HG02642 (cell line): ENCODE data around the gene VSTM4.

ENCODE experiments used
- ATAC-seq: cut with Tn5 transposase; IDR thresholded peaks from one replicate; pipeline ENCODE4 v1.9.1; 2021; ENCODE audit warnings: mild to moderate bottlenecking; ENCODE audit not compliant: unreplicated experiment, poor library complexity

The VSTM4 gene

GRCh38 chr10:49099046-49099445 is 16.3 kb downstream of the VSTM4 start:
- ATAC-seq = no peak

DNA sequence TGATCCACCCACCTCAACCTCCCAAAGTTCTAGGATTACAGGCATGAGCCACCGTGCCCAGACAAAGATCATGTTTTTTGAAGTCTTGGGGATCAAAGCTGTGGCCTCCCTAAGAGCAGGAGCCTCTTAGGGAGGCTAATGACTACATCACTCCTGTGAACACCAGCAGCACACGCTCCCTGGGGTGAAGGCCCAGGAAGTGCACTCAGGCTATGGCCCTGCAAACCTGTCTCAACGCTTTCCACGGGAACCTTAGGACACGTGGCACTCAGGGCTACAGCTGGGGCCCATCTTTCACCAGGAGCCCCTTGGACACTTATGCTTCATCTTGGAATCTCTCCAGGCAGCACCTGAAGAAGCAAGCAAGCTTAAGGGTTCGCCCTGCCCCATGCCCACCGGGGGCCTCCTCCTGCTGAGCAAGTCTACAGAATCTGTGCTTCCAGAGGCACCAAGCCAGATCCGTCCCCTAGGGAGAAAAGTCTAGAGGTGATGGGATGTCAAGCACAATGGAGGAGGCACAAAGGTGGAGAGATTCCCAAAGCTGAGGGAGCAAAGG is 18.4 kb downstream of the VSTM4 start:
- no peak for ATAC-seq

DNA sequence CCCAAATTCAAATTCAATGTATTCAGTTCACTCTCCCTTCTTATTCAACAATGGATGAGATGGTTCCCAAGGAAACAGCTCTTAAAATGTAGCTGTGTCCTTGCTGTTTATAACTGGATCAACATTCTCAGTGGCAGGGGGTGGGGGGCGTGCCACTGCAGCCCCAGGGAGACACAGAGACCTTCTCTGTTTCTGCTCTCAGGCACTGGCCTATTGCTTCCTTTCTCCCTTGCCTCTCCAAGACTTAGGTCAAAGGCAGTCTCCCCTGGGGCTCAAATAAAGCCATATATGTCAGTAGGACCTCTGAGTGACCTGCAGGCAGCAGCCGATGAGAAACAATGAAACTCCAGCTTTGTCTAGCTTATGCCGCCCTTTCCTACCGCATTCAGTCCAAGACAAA is 20.7 kb downstream of the VSTM4 start:
- no peak for ATAC-seq

- ATAC-seq = no peak
Observed at GRCh38 chr10:49093922-49094321, 21.4 kb downstream of the VSTM4 start.

- no peak for ATAC-seq
Observed at GRCh38 chr10:49092477-49092876, 22.8 kb downstream of the VSTM4 start.

- ATAC-seq = no peak
Observed at GRCh38 chr10:49091450-49092210, 23.7 kb downstream of the VSTM4 start.

DNA sequence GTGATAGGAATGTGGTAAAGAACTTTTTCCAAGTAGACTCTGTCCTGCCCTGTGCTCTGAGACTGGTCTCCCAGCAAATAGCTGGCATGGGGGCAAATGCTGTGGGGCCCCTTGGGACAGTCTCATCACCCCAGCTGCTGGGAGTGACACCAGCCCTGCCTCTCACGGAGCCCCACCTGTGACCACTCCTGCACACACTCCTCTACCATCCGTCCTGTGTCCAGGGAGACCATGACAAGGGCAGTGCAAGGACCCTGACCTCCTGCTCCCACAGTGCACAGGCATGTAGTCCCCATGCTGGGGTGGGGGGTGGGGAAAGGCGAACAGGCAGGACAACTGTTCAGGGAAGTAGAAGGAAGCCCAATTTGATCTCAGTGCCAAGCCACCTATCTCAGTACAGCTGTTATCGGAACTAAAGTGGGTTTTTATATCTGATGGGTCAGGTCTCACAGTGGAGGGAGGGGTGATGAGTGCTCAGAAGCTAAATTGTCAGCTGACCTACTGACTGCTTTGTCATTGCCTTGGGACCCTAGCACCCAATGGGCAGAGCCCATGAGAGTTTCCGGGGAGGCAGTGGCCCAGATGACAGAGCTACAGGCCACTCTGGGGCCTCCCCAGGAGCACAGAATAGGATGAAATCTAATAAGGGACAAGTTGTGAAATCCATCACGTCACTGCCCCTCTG is 24.5 kb downstream of the VSTM4 start:
- no peak for ATAC-seq

DNA sequence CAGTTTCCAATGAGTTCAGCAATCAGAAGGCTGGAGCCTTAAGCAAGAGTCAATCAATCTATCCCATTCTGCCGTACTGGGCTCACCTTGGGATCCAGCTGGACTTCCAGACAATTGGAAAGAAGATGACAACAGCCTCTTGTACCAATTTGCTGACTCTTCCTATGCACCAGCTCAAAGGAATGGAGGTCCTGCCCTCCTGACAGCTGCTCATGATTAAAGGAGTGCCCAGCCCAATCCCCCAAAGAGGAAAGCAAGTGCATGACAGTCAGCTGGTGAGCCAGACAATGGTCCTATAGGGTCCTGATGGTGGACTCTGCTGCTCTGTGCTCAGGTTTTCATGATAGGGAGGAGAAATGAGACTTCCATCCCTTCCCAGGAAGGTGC is 25.1 kb downstream of the VSTM4 start:
- no peak for ATAC-seq

GRCh38 chr10:49089557-49090188 is 25.6 kb downstream of the VSTM4 start:
- ATAC-seq = no peak

DNA sequence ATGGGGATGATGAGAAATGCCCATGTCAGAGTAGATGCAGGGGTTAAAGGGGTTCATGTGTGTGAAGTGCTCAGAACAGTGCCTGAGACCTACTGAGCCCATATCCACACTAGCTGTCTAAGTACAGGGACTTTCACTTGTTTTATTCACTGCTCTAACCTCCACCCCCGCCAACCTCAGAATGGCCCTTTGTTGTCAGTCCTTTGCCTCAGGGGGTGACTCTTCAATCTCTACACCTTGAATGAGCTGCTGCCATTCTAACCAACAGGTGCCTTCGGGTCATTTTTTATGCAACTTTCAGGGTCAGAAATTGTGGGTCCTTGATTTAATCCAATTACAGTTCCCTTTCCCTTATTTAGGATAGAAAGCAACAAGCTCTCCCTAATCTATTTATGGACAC is 26.2 kb downstream of the VSTM4 start:
- no peak for ATAC-seq

- no peak for ATAC-seq
Observed at GRCh38 chr10:49086889-49087288, 28.4 kb downstream of the VSTM4 start.

- no peak for ATAC-seq
Observed at GRCh38 chr10:49083261-49083660, 32.1 kb downstream of the VSTM4 start.

DNA sequence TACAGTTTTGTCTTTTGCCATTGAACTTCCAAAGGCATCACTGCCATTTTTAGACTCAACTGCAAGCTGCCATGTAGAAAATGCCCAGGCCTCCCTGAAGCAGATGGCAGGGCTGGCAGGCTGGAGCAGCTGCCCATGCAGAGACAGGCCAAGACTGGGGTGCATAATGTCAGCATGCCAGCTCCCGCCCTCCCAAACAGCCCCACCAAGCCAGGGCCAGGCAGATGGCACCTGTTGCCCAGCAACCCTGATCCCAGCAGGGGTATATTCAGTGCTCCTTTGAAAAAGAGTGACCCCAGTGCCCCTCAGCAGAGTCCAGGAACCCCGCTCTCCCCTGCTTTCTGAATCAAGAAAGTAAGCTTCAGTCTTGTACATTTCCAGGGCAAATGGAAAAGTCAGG is 32.6 kb downstream of the VSTM4 start:
- ATAC-seq = no peak

DNA sequence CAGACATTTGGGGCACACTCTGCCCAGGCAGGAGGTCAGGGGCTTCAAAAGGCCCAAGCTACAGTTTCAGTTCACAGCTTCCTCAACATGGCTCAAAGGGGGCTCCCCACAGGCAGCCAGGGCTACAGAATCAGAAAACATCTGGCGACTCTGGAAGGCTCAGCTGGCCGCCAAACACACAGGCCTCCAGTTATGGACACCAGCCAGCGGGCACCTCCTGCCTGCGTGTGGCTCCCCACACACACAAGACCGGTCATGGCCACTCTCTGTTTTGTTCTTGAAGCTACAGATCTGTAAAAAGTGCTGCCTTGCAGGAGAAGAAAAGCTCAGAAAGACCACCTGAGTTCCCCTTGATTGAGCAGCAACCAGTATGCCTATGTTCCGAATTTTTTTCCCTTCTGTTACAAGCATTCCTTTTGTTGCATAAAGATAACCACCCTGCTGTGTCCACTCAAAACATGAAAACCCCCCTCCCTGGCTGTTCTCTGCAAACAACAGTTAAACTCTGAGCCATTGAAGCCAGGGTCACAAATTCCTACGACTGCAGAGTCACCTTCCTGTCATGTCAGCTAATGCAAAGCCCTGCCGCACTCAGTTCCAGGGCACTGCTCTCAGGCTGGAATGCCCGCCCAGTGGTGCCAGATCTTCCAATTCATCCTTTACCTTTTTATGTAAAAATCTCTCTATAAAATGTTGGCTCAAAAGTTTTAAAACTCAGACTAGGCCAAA is 33.6 kb downstream of the VSTM4 start:
- no peak for ATAC-seq

DNA sequence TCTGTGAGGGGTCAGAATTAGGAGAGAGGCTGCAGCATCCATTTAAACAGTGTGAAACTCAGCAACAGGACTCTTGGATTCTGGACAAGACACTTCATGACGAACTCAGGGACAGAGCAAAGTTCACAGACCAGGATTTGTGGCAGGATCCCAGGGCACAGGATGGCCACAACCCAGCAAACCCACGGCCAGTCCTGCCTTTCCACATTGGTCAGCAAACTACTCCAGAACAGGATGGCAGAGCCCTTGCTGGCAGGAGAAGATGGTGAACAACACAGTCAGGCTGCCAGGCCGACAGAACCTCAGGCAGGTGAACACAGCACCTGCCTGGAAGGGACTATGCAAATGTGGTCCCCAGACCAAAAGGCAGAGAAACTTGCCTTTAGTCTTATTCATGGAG is 34.4 kb downstream of the VSTM4 start:
- no peak for ATAC-seq

DNA sequence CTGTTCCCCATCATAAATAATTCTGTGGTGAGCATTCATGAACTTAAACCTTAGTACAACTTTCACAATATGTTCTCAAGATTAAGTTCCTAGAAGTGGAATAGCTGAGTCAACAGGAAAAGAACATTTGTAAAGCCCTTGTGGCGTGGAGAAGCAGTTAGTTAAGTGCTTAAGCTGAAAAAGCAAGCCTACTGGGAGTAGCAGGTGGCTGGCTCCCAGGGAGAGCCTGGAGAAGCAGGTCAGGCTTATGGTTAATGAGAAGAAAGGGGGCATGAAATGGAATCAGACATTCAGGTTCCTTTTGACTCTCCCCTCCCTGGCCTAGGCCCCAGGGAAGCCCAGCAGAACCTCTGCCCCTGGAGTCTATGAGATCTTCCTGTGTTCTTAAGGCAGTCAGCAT is 35.3 kb downstream of the VSTM4 start:
- no peak for ATAC-seq

DNA sequence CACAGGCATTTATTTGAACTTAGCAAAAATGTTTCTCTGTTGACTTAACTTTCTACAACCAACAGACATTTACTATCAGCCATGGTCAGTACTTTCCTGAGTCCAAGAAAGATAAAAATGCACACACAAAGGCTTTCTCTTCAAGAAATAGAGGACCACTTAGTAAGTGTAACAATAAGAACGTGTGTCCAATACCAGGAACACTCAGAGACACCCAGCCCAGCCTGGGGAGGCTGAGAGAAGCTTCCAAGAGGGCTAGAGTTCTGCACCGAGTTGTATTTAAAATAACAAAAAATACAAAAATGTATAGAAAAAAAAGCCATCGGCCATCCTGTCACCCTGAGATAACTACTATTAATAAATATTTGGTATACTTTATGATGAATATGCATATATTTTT is 35.8 kb downstream of the VSTM4 start:
- ATAC-seq = no peak

DNA sequence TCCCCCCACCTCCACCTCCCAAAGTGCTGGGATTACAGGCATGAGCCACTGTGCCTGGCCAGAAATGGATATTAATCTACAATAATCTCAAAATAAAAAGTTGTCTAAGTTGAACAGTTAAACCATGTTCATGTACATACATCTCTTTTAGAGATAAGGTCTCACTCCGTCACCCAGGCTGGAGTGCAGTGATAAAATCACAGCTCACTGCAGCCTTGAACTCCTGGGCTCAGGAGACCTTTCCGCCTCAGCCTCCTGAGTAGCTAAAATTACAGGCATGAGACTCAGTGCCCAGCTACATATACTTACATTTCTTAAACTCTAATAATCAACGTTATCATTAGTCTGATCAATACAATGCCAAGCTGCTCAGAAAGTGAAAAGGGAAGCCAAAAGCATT is 36.2 kb downstream of the VSTM4 start:
- ATAC-seq = no peak

GRCh38 chr10:49078433-49078832 is 36.9 kb downstream of the VSTM4 start:
- ATAC-seq = no peak

- peak; percentile 70 for ATAC-seq
Observed at GRCh38 chr10:49076741-49077521, 38.4 kb downstream of the VSTM4 start.
